Common myeloid progenitor, CD34-positive (primary cell): ENCODE data around the gene NXT1.

Experiments
- CTCF ChIA-PET: fragments of 350-600 bp; sonication (Branson Sonifier 250); formaldehyde crosslinking; loops from one replicate; lab custom pipeline; 2021; ENCODE audit warnings: antibody characterized with exemption; lab: Charles Lee
- POLR2A ChIA-PET: fragments of 350-600 bp; sonication (Branson Sonifier 250); formaldehyde crosslinking; loops from one replicate; lab custom pipeline; 2021; ENCODE audit warnings: antibody characterized with exemption; lab: Charles Lee
- DNase-seq, 3 donors: peaks; one replicate each; pipeline versions ENCODE4 v3.0.0 to v3.0.0-alpha.2; 2013
- H3K27ac ChIP-seq, 2 experiments: 1 replicate in 1 of 2; 2 replicates in 1 of 2; pipeline ENCODE4 v1.7.0; 2013; ENCODE audit warnings: inconsistent platforms in 2 of 2, low read length in 2 of 2, mild to moderate bottlenecking in 2 of 2, low read depth in 1 of 2, moderate library complexity in 1 of 2; ENCODE audit not compliant: severe bottlenecking in 2 of 2, insufficient read depth in 1 of 2, poor library complexity in 1 of 2
- H3K27me3 ChIP-seq, 5 experiments: replicated peaks in 2 of 5; 1 replicate in 3 of 5; 2 replicates in 2 of 5; pipeline versions ENCODE4 v1.6.1 to v1.7.0; 2013; ENCODE audit warnings: low read length in 4 of 5, mild to moderate bottlenecking in 2 of 5, moderate library complexity in 2 of 5, inconsistent platforms in 1 of 5; ENCODE audit not compliant: insufficient read depth in 5 of 5, control insufficient read depth in 4 of 5
- H3K36me3 ChIP-seq, 4 experiments: 1 replicate in 2 of 4; 2 replicates in 2 of 4; pipeline versions ENCODE4 v1.6.1 to v1.7.0; 2013; ENCODE audit warnings: low read length in 3 of 4, control low read depth in 1 of 4, mild to moderate bottlenecking in 1 of 4; ENCODE audit not compliant: control insufficient read depth in 4 of 4, insufficient read depth in 4 of 4
- H3K4me1 ChIP-seq, 4 experiments: 1 replicate in 3 of 4; 2 replicates in 1 of 4; pipeline versions ENCODE4 v1.6.1 to v1.7.1; 2013; ENCODE audit warnings: low read length in 3 of 4, mild to moderate bottlenecking in 3 of 4, control low read depth in 1 of 4, inconsistent platforms in 1 of 4, moderate library complexity in 1 of 4; ENCODE audit not compliant: control insufficient read depth in 4 of 4, insufficient read depth in 4 of 4; ENCODE audit errors: control extremely low read depth in 1 of 4
- H3K4me3 ChIP-seq, 7 experiments: 1 replicate in 4 of 7; 2 replicates in 3 of 7; pipeline versions ENCODE4 v1.5.1 to v1.7.0; 2013; ENCODE audit warnings: mild to moderate bottlenecking in 7 of 7, low read length in 6 of 7, moderate library complexity in 6 of 7, inconsistent platforms in 2 of 7, low read depth in 2 of 7, control low read depth in 1 of 7; ENCODE audit not compliant: insufficient read depth in 4 of 7, control insufficient read depth in 1 of 7; ENCODE audit errors: extremely low read depth in 1 of 7
- H3K9me3 ChIP-seq, 5 experiments: 1 replicate in 4 of 5; 2 replicates in 1 of 5; pipeline versions ENCODE4 v1.6.1 to v1.7.1; 2013; ENCODE audit warnings: low read length in 4 of 5, mild to moderate bottlenecking in 2 of 5, inconsistent platforms in 1 of 5, low read depth in 1 of 5, moderate library complexity in 1 of 5; ENCODE audit not compliant: control insufficient read depth in 4 of 5, insufficient read depth in 2 of 5; ENCODE audit errors: control extremely low read depth in 1 of 5
- WGBS: methylation state at CpG from one replicate; pipeline ENCODE4 v1.1.5; 2013; ENCODE audit not compliant: insufficient coverage; 5-methylcytosine and 5-hydroxymethylcytosine counted together

The NXT1 gene

DNA sequence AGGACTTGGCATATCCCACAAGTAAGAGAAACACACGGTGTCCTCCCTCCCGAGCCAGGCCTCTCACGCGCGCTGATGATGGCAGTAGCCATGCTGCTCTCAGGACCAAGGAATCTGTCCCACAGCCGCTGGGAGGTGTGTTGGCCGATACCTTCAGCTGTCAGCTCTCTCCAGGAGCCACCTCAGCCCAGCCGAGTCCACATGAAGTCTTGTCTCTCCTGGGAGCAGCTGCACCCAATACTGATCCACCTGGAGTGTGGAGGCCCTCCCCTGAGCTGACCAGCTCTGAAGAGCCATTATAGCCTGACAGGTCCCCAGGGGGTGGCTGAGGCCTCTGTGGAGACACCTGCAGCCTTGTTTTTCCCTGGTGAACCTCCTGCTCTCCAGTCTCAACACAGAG lies 23.8 kb upstream of the NXT1 start:
- Histone ChIP-seq H3K27ac (no peak overlapping the region), H3K4me1 (no peaks in the 10 kb centered on the region), H3K4me3 (no peak overlapping the region), H3K9me3 (peaks cover 0 to 6% (median 0%) of the 10 kb centered on the region in 5 experiments), H3K27me3 (no peaks in the 10 kb centered on the region), H3K36me3 (no peaks in the 10 kb centered on the region)
- ChIA-PET CTCF (no interaction called here), POLR2A (no interaction called here)
- no peak for DNase-seq
- 98% methylated on average over 8 of the region's 8 CpGs for WGBS

DNA sequence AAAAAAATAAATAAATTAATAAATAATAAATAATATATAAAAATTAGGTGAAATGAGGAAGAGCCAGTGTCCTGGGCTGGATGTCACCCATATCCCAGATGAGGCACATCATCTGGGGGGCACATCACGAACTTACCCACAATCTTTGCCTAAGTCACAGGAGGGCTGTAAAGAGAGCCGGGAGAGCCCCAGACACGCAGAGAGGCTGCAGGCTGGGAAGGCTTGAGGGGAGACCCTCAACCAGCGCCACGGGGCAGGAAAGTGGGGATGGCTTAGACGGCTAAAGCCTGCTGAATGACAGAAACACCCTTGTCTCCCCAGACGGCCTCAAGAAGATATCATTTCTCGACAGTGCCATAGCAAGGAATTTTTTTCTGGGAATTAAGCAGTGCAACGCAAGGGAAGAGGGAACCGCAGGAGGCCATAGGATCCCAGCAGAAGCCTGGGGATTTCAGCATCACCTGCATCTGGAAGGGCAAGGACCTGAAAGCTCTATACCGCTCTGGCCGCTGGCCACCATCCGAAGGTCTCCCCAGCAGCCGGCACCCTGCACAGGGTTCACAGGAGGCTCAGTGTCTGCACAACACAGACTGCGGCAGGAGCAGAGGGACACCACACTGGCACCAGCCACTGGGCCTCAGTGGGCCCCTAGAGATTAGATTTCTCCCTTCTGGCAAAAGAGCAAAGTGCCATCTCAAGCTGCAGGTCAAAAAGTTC lies 22.8 kb upstream of the NXT1 start:
- Histone ChIP-seq H3K27me3 (no peaks in the 10 kb centered on the region), H3K4me1 (no peaks in the 10 kb centered on the region), H3K36me3 (no peaks in the 10 kb centered on the region), H3K27ac (no peak overlapping the region), H3K9me3 (peaks cover 0 to 6% (median 0%) of the 10 kb centered on the region in 5 experiments), H3K4me3 (no peak overlapping the region)
- WGBS, result 99% methylated on average over 15 of the region's 15 CpGs
- ChIA-PET CTCF (interaction anchor here (5.7 kb wide), 1 partner anchor 12 kb away, joined by 17 read pairs; no protein-coding TSS in a partner anchor), POLR2A (no interaction called here)
- DNase-seq, result no peak

DNA sequence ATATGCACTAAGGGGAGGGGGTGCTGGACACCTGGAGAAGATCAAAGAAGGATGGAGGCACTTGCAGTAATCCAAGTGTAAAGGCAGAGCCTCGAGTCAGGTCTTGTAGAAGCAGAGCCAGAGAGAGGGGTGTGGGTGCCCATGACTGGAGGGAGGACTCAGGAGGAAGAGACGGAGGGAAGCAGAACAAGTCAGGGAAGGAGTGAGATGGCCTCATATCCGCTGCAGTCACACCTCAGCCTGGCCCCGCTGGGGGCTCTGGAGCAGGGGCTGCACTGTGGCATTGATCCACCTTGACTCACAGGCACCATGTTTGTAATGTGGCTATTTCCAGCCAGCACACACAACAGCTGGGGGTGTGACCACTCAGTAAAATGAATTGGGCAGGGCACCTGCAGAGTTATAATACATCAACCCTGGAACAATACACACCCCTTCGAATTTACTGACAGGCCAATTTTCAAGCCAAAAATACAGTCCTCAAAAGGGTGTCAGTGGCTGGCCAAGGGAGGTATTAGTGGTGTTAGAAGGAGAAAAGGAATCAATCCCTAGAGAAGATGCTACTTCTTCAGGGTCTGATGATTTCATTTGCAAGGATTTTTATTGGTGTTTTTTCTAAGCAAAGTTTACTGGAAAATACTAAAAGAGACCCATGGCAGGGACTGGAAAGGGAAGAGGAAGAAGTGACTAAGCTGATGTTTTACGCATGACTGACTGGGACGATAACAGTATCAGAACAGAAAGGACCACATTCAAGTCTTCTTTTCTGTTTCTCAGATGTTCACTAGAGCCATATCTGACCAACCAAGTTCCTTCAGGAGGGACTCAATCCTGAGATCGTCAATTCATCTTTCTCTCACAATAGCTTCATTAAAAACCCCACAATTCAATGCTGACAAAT lies 18.9 kb upstream of the NXT1 start:
- Histone ChIP-seq H3K4me3 (no peak overlapping the region), H3K27me3 (no peaks in the 10 kb centered on the region), H3K9me3 (peaks cover 0 to 6% (median 0%) of the 10 kb centered on the region in 5 experiments), H3K4me1 (peaks cover 0 to 3% (median 0%) of the 10 kb centered on the region in 4 experiments), H3K36me3 (no peaks in the 10 kb centered on the region), H3K27ac (no peak overlapping the region)
- CTCF ChIA-PET, result interaction anchor here (0.8 to 5.7 kb wide), 4 partner anchors 9 to 641 kb away, joined by 3 to 17 read pairs (median 4); no protein-coding TSS in a partner anchor
- 79% methylated on average over 6 of the region's 8 CpGs for WGBS
- no peak for DNase-seq
- POLR2A ChIA-PET, result no interaction called here

DNA sequence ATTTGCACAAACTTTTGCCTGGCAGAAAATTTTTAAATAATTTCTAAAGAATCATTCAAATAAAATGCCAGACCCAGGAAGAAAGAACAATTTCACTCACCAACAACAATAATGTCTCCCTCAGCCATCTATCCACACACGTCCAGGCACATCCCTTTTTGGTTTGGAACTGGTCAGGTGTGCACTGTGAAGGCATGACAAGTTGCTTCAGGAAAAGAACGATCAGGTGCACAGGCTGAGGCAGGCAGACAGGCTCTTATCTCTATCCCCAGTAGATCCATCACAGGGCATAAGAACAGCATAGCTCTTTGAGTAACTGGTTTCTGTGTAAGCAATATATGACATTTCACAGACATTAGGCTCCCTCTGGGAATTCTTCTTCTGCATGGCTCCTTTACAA lies 18.1 kb upstream of the NXT1 start:
- peaks cover 0 to 3% (median 0%) of the 10 kb centered on the region in 4 experiments for H3K4me1 ChIP-seq
- ChIA-PET CTCF (interaction anchor here (0.8 to 5.7 kb wide), 4 partner anchors 8 to 642 kb away, joined by 3 to 17 read pairs (median 4); no protein-coding TSS in a partner anchor), POLR2A (no interaction called here)
- H3K9me3 ChIP-seq, result peaks cover 0 to 6% (median 0%) of the 10 kb centered on the region in 5 experiments
- no peak for DNase-seq
- WGBS, result no CpG with 5 or more reads among the region's 2 CpGs
- no peak overlapping the region for H3K27ac ChIP-seq
- no peaks in the 10 kb centered on the region for H3K27me3 ChIP-seq
- no peaks in the 10 kb centered on the region for H3K36me3 ChIP-seq
- no peak overlapping the region for H3K4me3 ChIP-seq

DNA sequence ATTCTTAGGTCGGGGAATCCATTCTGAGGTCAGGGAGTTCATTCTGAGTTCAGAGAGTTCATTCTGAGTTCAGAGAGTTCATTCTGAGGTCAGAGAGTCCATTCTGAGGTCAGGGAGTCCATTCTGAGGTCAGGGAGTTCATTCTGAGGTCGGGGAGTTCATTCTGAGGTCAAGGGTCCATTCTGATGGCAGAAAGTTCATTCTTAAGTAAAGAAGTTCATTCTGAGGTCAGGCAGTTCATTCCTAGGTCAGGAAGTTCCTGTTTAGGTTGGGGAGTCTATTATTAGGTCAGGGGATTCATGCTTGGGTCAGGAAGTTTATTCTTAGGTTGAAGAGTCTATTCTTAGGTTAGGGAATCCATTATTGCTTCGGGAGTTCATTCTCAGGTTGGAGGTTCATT lies 16.5 kb upstream of the NXT1 start:
- peak in 1 of 3 donors; percentile 30 for DNase-seq
- Histone ChIP-seq H3K27ac (no peak overlapping the region), H3K36me3 (no peaks in the 10 kb centered on the region), H3K4me3 (no peak overlapping the region), H3K27me3 (no peaks in the 10 kb centered on the region), H3K9me3 (peaks cover 0 to 6% (median 0%) of the 10 kb centered on the region in 5 experiments), H3K4me1 (peaks cover 0 to 3% (median 0%) of the 10 kb centered on the region in 4 experiments)
- POLR2A ChIA-PET, result no interaction called here
- CTCF ChIA-PET, result no interaction called here
- 67% methylated on average over 3 of the region's 3 CpGs for WGBS

DNA sequence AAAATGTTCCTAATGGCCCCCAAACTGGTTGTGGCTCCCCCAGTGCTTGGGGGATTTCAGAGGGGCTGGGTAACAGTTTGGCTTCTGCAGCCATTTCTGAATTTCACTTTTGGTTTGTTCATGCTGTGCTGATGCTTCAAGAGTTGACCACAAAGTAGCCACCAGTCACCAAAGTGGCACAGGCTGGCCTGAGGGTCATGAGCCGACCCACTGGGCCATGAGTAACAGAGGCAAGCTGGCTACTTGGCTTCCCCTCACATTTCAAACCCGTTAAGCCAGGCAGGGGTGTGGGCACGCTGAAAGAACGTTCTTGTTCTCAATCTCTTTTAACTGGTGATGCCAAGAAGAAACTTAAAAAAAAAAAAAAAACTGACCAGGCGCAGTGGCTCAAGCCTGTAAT lies 15.1 kb upstream of the NXT1 start:
- Histone ChIP-seq H3K27ac (no peak overlapping the region), H3K36me3 (no peaks in the 10 kb centered on the region), H3K27me3 (no peaks in the 10 kb centered on the region), H3K9me3 (no peaks in the 10 kb centered on the region), H3K4me3 (no peak overlapping the region), H3K4me1 (peaks cover 0 to 3% (median 0%) of the 10 kb centered on the region in 4 experiments)
- WGBS, result 86% methylated on average over 1 of the region's 5 CpGs
- DNase-seq, result no peak
- ChIA-PET CTCF (interaction anchor here (1.0 to 1.1 kb wide), 2 partner anchors 12 to 644 kb away, joined by 3 to 4 read pairs; no protein-coding TSS in a partner anchor), POLR2A (no interaction called here)
